Subcutaneous abdominal adipose tissue (tissue), 5 donors: ENCODE results near the gene C16orf87.

ENCODE experiments used
- H3K27ac ChIP-seq: one replicate; pipeline ENCODE4 v1.7.0; 2013; ENCODE audit warnings: low read depth, mild to moderate bottlenecking, inconsistent platforms, low read length, moderate library complexity
- H3K27me3 ChIP-seq, 5 donors: one replicate each; pipeline ENCODE4 v1.7.0; 2013; ENCODE audit warnings: low read length in 5 of 5, inconsistent platforms in 1 of 5; ENCODE audit not compliant: control insufficient read depth in 5 of 5, insufficient read depth in 4 of 5
- H3K36me3 ChIP-seq, 5 donors: one replicate each; pipeline ENCODE4 v1.7.0; 2013; ENCODE audit warnings: low read length in 5 of 5; ENCODE audit not compliant: control insufficient read depth in 5 of 5, insufficient read depth in 5 of 5
- H3K4me1 ChIP-seq, 5 donors: one replicate each; pipeline ENCODE4 v1.7.0; 2013; ENCODE audit warnings: low read length in 5 of 5, mild to moderate bottlenecking in 3 of 5, moderate library complexity in 1 of 5; ENCODE audit not compliant: control insufficient read depth in 5 of 5, insufficient read depth in 5 of 5
- H3K4me3 ChIP-seq, 5 donors: one replicate each; pipeline ENCODE4 v1.7.0; 2013; ENCODE audit warnings: low read length in 5 of 5, low read depth in 1 of 5
- H3K9ac ChIP-seq, 5 donors: one replicate each; pipeline ENCODE4 v1.7.0; 2013; ENCODE audit warnings: low read length in 5 of 5, mild to moderate bottlenecking in 4 of 5, moderate library complexity in 3 of 5
- H3K9me3 ChIP-seq, 5 donors: one replicate each; pipeline ENCODE4 v1.7.0; 2013; ENCODE audit warnings: low read length in 5 of 5; ENCODE audit not compliant: control insufficient read depth in 5 of 5
- donor health status: healthy.
- donor health status: healthy.
- donor health status: healthy.
- donor health status: healthy.
- donor health status: healthy.

Gene C16orf87

GRCh38 chr16:46857368-46857945 is 26.5 kb upstream of the C16orf87 start:
- no peaks in the 10 kb centered on the region for H3K27me3 ChIP-seq
- no peak overlapping the region for H3K4me3 ChIP-seq
- no peaks in the 10 kb centered on the region for H3K9me3 ChIP-seq
- no peak overlapping the region for H3K27ac ChIP-seq
- no peak overlapping the region for H3K9ac ChIP-seq
- peaks cover 0 to 4% (median 0%) of the 10 kb centered on the region in 5 donors for H3K4me1 ChIP-seq
- H3K36me3 ChIP-seq: no peaks in the 10 kb centered on the region

- H3K9ac ChIP-seq: no peak overlapping the region
- H3K36me3 ChIP-seq: no peaks in the 10 kb centered on the region
- H3K4me1 ChIP-seq: peaks cover 0 to 4% (median 0%) of the 10 kb centered on the region in 5 donors
- H3K27ac ChIP-seq: no peak overlapping the region
- H3K27me3 ChIP-seq: no peaks in the 10 kb centered on the region
- H3K9me3 ChIP-seq: no peaks in the 10 kb centered on the region
- no peak overlapping the region for H3K4me3 ChIP-seq
These were observed 24.4 kb upstream of the C16orf87 start for GRCh38 chr16:46855389-46855788.

- no peak overlapping the region for H3K9ac ChIP-seq
- no peak overlapping the region for H3K4me3 ChIP-seq
- no peak overlapping the region for H3K27ac ChIP-seq
- no peaks in the 10 kb centered on the region for H3K27me3 ChIP-seq
- no peaks in the 10 kb centered on the region for H3K36me3 ChIP-seq
- H3K4me1 ChIP-seq: peaks cover 0 to 4% (median 0%) of the 10 kb centered on the region in 5 donors
- H3K9me3 ChIP-seq: no peaks in the 10 kb centered on the region
These were observed 23.9 kb upstream of the C16orf87 start for GRCh38 chr16:46854846-46855245.

GRCh38 chr16:46853713-46854443 is 22.9 kb upstream of the C16orf87 start:
- Histone ChIP-seq H3K36me3 (no peaks in the 10 kb centered on the region), H3K27ac (no peak overlapping the region), H3K27me3 (no peaks in the 10 kb centered on the region), H3K9me3 (no peaks in the 10 kb centered on the region), H3K4me3 (no peak overlapping the region), H3K9ac (no peak overlapping the region), H3K4me1 (peaks cover 0 to 4% (median 0%) of the 10 kb centered on the region in 5 donors)

GRCh38 chr16:46852130-46852529 is 21.1 kb upstream of the C16orf87 start:
- Histone ChIP-seq H3K36me3 (no peaks in the 10 kb centered on the region), H3K4me3 (no peak overlapping the region), H3K9ac (no peak overlapping the region), H3K27me3 (no peaks in the 10 kb centered on the region), H3K27ac (no peak overlapping the region), H3K4me1 (peaks cover 0 to 1% (median 0%) of the 10 kb centered on the region in 5 donors), H3K9me3 (no peaks in the 10 kb centered on the region)

GRCh38 chr16:46850619-46851555 is 19.9 kb upstream of the C16orf87 start:
- H3K27ac ChIP-seq: no peak overlapping the region
- peaks cover 0 to 4% (median 0%) of the 10 kb centered on the region in 5 donors for H3K27me3 ChIP-seq
- H3K4me3 ChIP-seq: no peak overlapping the region
- no peak overlapping the region for H3K9ac ChIP-seq
- H3K36me3 ChIP-seq: no peaks in the 10 kb centered on the region
- no peaks in the 10 kb centered on the region for H3K4me1 ChIP-seq
- H3K9me3 ChIP-seq: no peaks in the 10 kb centered on the region

GRCh38 chr16:46848768-46849764 is 18.1 kb upstream of the C16orf87 start:
- Histone ChIP-seq H3K9ac (no peak overlapping the region), H3K4me3 (no peak overlapping the region), H3K9me3 (peaks cover 0 to under 1% (median 0%) of the 10 kb centered on the region in 5 donors), H3K27ac (no peak overlapping the region), H3K4me1 (peaks cover 0 to 4% (median 3%) of the 10 kb centered on the region in 5 donors), H3K36me3 (no peaks in the 10 kb centered on the region), H3K27me3 (peaks cover 3 to 12% (median 5%) of the 10 kb centered on the region in 5 donors)

- Histone ChIP-seq H3K36me3 (no peaks in the 10 kb centered on the region), H3K27ac (no peak overlapping the region), H3K9me3 (peaks cover 0 to 4% (median 0%) of the 10 kb centered on the region in 5 donors)
These were observed 15.0 kb upstream of the C16orf87 start for GRCh38 chr16:46845952-46846351.

GRCh38 chr16:46844771-46845170 is 13.8 kb upstream of the C16orf87 start:
- H3K27me3 ChIP-seq: peaks cover 4 to 14% (median 6%) of the 10 kb centered on the region in 5 donors
- H3K36me3 ChIP-seq: no peaks in the 10 kb centered on the region
- H3K9ac ChIP-seq: no peak overlapping the region
- peaks cover 0 to 4% (median 0%) of the 10 kb centered on the region in 5 donors for H3K9me3 ChIP-seq
- H3K4me3 ChIP-seq: no peak overlapping the region
- H3K4me1 ChIP-seq: peaks cover 0 to 5% (median 3%) of the 10 kb centered on the region in 5 donors
- H3K27ac ChIP-seq: no peak overlapping the region

More at GRCh38 chr16:46845952-46846351, 15.0 kb upstream of the C16orf87 start:
- H3K4me1 ChIP-seq: peaks cover 0 to 5% (median 3%) of the 10 kb centered on the region in 5 donors
- H3K4me3 ChIP-seq: no peak overlapping the region
- no peak overlapping the region for H3K9ac ChIP-seq
- H3K27me3 ChIP-seq: peaks cover 4 to 14% (median 6%) of the 10 kb centered on the region in 5 donors
